NCI-H1436 (cell line): ENCODE data around the gene TOP2A.

Experiments used
- DNase-seq: peaks from one replicate; lab custom pipeline; 2025; lab: John Stamatoyannopoulos, UW

TOP2A gene

DNA sequence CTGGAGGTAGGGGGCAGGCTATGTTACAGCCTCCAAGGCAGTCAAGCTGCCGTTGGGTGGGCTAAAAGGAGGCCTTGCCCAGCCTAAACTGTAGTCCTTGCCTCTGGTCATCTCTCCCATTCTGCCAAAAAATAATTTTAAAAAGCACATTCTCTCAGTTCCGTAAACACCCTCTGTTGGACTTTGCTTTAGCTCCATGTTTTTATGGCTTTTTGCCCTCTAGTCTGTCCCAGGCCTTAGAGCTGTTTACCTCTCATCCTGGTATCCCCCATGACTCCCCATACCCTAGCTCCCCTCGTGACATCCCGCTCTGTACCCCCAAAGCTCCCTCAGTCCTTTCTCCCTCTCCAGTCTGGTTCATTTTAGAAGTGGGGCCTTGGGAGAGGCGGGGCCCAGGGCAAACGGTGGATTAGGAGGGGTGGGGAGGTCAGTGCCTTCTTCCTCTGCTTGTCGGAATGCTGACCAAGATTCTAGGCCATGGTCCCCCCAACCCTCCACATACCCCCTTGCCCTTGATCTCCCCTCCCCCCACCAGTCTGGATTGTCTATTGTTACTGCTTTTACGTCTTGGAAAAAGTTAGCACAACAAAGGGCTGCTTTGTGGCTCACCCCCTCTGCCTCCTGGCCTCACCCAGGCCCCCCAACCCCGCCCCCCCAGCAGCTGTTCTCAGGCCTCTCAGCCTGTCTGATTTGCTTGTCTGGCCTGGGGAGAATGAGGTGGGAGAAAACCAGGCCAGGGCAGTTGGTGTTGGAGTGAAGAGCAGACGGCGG, 71.5 kb downstream of the TOP2A start:
- no peak for DNase-seq

- peak; percentile 26 for DNase-seq
Observed at GRCh38 chr17:40345161-40345993, 72.3 kb downstream of the TOP2A start.

DNA sequence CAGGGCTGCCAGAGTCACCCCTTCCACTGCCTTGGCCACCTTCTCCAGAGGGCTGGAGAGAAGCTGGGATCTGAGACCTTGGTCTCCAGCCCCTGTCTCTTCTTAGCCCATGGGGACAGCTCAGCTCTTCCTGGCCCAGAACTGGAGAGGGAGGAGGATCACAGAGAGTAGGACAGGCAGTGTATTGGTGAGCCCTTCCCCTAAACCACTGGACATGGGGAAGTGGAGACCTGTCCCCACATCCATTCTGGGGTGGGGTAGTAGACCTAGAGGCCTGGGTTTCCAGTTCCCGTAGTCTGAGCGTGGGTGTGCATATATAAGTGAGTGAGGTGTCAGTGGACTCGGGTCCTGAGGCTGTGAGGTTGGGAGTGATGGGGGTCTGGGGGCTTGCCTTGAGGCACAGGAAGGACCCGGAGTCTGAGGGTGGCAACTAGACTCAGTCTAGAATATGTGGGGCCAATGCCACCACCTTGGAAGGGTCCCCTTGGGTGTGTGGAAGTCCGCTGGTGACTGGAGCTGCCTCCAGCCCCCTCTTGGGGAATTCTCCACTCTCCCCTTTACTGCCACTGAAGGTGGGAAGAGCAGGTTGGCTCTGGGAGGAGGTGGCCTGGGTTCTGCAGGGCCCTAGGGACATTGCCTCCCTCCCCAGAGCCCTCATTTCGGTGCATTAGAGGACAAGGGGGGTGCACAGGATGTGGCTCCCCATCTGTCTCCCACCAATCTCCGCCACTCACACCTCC, 73.1 kb downstream of the TOP2A start:
- peak; percentile 60 for DNase-seq

DNA sequence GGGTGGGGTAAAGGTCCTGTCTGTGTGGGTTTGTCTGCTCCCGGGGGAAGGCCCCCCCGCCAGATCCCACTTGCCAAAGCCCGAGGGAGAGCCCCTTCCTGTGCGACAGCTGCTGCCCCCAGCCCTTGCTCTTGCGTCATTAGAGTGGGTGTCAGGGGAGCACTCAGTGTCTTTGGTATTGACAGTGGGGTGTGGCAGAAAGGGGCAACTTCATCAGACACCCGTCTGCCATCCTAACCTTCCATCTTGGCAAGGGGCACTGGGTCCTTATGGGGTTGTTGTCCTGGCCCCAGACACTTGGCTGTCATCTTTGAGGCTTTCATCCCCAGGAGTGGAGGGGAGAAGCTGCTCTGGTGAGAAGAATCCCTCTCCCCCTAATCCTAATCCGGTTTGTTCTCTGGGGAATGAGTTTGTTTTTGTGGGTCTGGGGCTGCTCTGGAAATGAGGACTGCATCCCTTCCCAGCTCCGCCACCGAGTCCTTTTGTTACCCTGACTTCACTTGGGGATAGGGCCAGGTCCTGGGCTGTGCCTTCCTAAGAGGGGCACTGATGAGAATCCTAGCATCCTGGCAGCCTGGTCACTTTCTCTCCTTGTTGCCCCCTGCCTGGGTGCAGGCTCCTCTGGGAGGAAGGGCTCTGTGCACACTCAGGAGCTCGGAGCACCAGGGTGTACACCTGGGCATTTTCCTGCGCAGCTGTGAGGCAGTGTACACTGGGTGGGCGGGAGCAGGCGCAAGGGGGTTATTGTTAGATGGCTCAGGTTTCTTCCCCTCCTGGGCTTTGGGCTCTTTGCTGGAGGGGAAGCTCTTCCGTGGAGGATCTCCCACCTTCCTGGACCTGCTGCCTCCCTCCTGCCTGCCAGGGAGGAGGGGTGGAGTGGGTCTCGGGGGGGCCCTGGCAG, 74.2 kb downstream of the TOP2A start:
- peak; percentile 87 for DNase-seq

- DNase-seq, result no peak
Observed at GRCh38 chr17:40342504-40343218, 75.0 kb downstream of the TOP2A start.

DNA sequence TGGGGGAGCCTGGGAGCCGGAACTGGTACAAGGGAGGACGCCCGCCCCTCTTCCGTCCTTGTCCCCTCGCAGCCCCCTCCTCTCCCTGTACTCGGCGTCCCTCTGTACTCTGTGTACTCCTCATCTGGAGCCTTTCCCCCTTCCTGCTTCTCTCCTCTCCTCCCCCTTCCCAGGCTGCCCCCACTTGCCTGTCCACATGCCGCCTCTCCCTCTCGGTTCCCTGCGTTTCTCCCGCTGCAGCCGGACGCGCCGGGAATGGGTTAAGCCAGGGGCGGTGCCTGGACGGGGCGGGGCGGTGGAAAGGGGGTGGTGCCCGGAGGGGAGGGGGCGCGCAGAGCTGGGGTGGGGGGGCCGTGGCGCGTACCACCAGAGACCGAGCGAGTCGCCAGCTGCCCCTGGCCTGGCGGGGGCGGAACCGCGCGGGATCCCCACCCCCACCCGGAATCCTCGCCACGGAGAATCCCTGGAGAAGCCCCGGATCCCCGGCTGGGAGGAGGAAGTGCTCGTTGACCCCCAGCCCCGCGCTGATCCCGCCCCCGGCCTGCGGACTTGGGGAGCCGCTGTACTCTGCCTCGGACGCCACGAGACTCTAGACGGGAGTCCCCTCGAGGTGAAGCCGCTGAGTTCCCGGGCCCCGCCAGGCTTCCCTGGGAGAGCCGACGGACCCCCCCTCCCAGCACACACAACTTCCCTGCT, 75.7 kb downstream of the TOP2A start:
- DNase-seq, result peak; percentile 40

DNA sequence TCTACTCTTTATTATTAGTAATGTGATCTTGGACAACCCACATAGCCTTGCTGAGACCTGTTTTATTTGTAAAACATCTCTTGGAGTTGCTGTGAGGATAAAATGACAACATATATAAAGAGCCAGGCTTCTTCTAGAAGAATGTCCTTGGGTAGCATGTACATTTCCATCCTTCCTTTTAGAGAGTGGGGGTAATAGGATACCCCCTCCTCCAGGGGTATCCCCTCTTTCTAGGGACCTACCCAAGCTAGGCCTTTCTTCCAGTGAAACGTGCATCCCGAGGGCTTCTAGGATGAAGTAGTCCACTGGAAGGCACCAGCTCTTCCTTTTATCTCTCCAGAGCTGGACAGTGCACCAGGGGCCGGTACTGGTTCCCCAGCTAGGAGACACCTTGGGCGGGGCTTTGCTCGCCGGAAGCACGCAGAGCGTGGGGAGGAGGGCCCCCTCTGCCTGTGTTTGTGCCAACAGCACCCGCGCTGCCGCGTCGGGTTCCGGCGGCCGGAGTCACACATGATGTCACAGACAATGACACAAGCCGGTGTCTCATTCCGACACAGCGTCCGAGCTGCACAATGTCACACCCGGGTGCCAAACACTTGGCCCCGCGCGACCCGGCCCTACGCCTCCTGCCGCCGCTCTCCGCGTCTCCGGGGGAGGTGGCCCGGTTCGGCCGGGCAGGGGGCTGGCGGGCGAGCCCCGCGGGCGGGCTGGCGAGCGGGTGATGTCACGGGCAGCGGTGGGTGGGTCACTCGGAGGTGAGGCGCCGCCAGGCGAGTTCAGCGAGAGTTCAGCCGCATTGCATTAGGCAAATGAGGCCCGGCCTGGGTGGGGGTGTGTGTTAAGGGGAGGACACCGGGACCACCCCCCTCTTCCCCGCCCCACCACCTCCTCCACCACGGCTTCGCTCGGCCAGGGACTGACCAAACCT, 76.6 kb downstream of the TOP2A start:
- DNase-seq, result peak; percentile 70

- no peak for DNase-seq
Observed at GRCh38 chr17:40340327-40340726, 77.4 kb downstream of the TOP2A start.

DNA sequence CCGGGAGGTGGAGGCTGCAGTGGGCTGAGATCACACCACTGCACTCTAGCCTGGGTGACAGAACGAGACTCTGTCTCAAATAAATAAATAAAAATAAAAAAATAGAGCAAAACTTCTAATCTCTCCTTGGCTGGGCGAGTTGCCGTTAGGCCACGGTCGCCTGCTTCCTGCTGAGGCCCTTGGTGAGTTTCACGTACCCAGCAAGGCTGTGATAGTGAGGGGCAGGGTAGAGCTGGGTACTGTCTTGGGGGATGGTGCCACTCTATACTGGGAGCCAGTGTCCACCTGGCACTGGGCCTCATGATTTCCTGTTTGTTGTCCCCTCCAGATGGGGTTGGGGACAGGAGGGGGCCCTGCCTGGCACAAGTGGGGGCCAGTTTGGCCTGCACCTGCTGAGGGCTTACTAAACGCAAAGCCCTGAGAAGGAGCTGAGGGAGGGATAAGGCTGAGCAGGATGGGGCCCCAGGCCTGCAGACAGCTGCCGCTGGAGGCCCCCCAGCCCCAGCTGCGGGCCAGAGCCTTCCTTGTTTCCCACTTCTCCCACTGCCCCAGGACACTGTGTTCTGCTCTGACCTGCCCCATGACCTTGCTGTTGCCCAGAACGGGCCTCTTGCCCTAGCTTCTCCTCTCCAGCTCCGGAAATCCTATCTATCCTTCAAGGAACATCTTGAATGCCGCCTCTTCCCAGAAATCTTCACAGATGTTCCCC, 78.6 kb downstream of the TOP2A start:
- no peak for DNase-seq
